H1 (cell line): ENCODE measurements around the gene AGAP3. TPM values are rescaled to one million over a fixed set of nuclear protein-coding genes. Genes with fewer than 3 reads are reported as not detected.

Source experiments
- CTCF ChIA-PET: fragments of 300-600 bp; sonication (Branson Sonifier 250); formaldehyde crosslinking; loops from one replicate; lab custom pipeline; 2021; ENCODE audit not compliant: partially characterized antibody; lab: Charles Lee
- POLR2A ChIA-PET: fragments of 300-600 bp; sonication (Branson Sonifier 250); formaldehyde crosslinking; loops from one replicate; lab custom pipeline; 2021; ENCODE audit warnings: inconsistent platforms; ENCODE audit not compliant: partially characterized antibody; lab: Charles Lee
- DNase-seq, 2 experiments: peaks; one replicate each; pipeline versions ENCODE4 v3.0.0 to v3.0.0-alpha.2; 2010 to 2022; ENCODE audit warnings: low spot score in 2 of 2, low read depth in 1 of 2, mixed read lengths in 1 of 2
- FAIRE-seq: peaks from 2 replicates; lab custom pipeline; 2011; peaks lifted over from hg19 to GRCh38; lab: Jason Lieb, UNC
- H2AFZ ChIP-seq: 2 replicates; pipeline ENCODE4 v1.8.1; 2012; ENCODE audit warnings: low read length, inconsistent platforms
- H2AK5ac ChIP-seq: 2 replicates; pipeline ENCODE4 v1.6.1; 2013; ENCODE audit warnings: low read depth, low read length
- H2BK120ac ChIP-seq: replicated peaks from 2 replicates; pipeline ENCODE3; 2013; ENCODE audit warnings: low read depth, low read length, inconsistent platforms
- H2BK12ac ChIP-seq: 2 replicates; pipeline ENCODE4 v1.6.1; 2013; ENCODE audit warnings: low read depth, low read length
- H2BK15ac ChIP-seq: 2 replicates; pipeline ENCODE4 v1.6.1; 2013; ENCODE audit warnings: low read length
- H2BK20ac ChIP-seq: 2 replicates; pipeline ENCODE4 v1.6.1; 2013; ENCODE audit warnings: low read length
- H2BK5ac ChIP-seq: 2 replicates; pipeline ENCODE4 v1.6.1; 2013; ENCODE audit warnings: low read depth, low read length
- H3K14ac ChIP-seq: 2 replicates; pipeline ENCODE4 v1.6.1; 2013; ENCODE audit warnings: inconsistent platforms; ENCODE audit not compliant: insufficient read length
- H3K18ac ChIP-seq: 2 replicates; pipeline ENCODE4 v1.6.1; 2013; ENCODE audit warnings: low read length; ENCODE audit errors: extremely low read depth
- H3K23ac ChIP-seq: 2 replicates; pipeline ENCODE4 v1.6.1; 2013; ENCODE audit warnings: inconsistent platforms; ENCODE audit not compliant: insufficient read length
- H3K23me2 ChIP-seq: 2 replicates; pipeline ENCODE4 v1.6.1; 2013; ENCODE audit warnings: low read depth, low read length
- H3K27ac ChIP-seq: 2 replicates; pipeline ENCODE4 v1.6.1; 2011; ENCODE audit warnings: low read depth, low read length, inconsistent platforms
- H3K27me3 ChIP-seq, 4 experiments: replicated peaks in 1 of 4; 1 replicate in 1 of 4; 2 replicates in 3 of 4; pipeline versions ENCODE4 v1.6.1 to v1.8.1; 2011 to 2013; ENCODE audit warnings: low read length in 3 of 4, mild to moderate bottlenecking in 3 of 4, inconsistent platforms in 2 of 4, mixed read lengths in 2 of 4, moderate library complexity in 1 of 4; ENCODE audit not compliant: control insufficient read depth in 3 of 4, insufficient read depth in 3 of 4; ENCODE audit errors: extremely low read depth in 1 of 4
- H3K36me3 ChIP-seq, 4 experiments: 2 replicates each; pipeline versions ENCODE4 v1.6.1 to v1.8.1; 2011 to 2013; ENCODE audit warnings: mild to moderate bottlenecking in 4 of 4, low read length in 3 of 4, moderate library complexity in 2 of 4, control low read depth in 1 of 4, inconsistent platforms in 1 of 4; ENCODE audit not compliant: insufficient read depth in 4 of 4, control insufficient read depth in 2 of 4
- H3K4ac ChIP-seq: replicated peaks from 2 replicates; pipeline ENCODE3; 2013; ENCODE audit warnings: low read length, low read depth, mixed read lengths, inconsistent platforms; ENCODE audit not compliant: insufficient read length
- H3K4me1 ChIP-seq, 4 experiments: replicated peaks in 1 of 4; 1 replicate in 1 of 4; 2 replicates in 3 of 4; pipeline versions ENCODE4 v1.6.1 to v1.8.1; 2011 to 2013; ENCODE audit warnings: low read length in 3 of 4, inconsistent platforms in 2 of 4, mixed read lengths in 1 of 4; ENCODE audit not compliant: insufficient read depth in 4 of 4, control insufficient read depth in 3 of 4
- H3K4me2 ChIP-seq, 2 experiments: 2 replicates each; pipeline versions ENCODE4 v1.6.1 to v1.8.1; 2011 to 2013; ENCODE audit warnings: low read depth in 2 of 2, low read length in 2 of 2, control low read depth in 1 of 2, inconsistent platforms in 1 of 2, mild to moderate bottlenecking in 1 of 2; ENCODE audit not compliant: insufficient read depth in 1 of 2
- H3K4me3 ChIP-seq, 4 experiments: fragments of 200-600, 300-600 bp in 1 of 4; sonication (generic), shearing (Covaris generic), sonication (Bioruptor Twin) in 1 of 4; 2 replicates each; pipeline versions ENCODE4 v1.5.1 to v1.8.1; 2011 to 2016; ENCODE audit warnings: low read length in 4 of 4, low read depth in 3 of 4, control low read depth in 2 of 4, inconsistent platforms in 2 of 4, mild to moderate bottlenecking in 2 of 4, mixed read lengths in 1 of 4, moderate library complexity in 1 of 4; ENCODE audit not compliant: insufficient read depth in 2 of 4; ENCODE audit errors: extremely low read depth in 1 of 4
- H3K56ac ChIP-seq: replicated peaks from 2 replicates; pipeline ENCODE3; 2013; ENCODE audit warnings: low read depth, mild to moderate bottlenecking, mixed read lengths, low read length, inconsistent platforms; ENCODE audit not compliant: insufficient read length
- H3K79me1 ChIP-seq: 2 replicates; pipeline ENCODE4 v1.6.1; 2013; ENCODE audit warnings: low read depth, low read length, control low read depth
- H3K79me2 ChIP-seq, 2 experiments: 2 replicates each; pipeline versions ENCODE4 v1.6.1 to v1.8.1; 2012 to 2013; ENCODE audit warnings: low read length in 2 of 2, mild to moderate bottlenecking in 2 of 2, inconsistent platforms in 1 of 2; ENCODE audit not compliant: insufficient read depth in 2 of 2, control insufficient read depth in 1 of 2
- H3K9ac ChIP-seq, 4 experiments: replicated peaks in 1 of 4; 1 replicate in 1 of 4; 2 replicates in 3 of 4; pipeline versions ENCODE4 v1.6.1 to v1.8.1; 2011 to 2013; ENCODE audit warnings: low read depth in 3 of 4, low read length in 3 of 4, control low read depth in 2 of 4, mild to moderate bottlenecking in 2 of 4, moderate library complexity in 2 of 4, inconsistent platforms in 1 of 4; ENCODE audit errors: extremely low read depth in 1 of 4
- H3K9me3 ChIP-seq, 2 experiments: 2 replicates each; pipeline versions ENCODE4 v1.6.1 to v1.8.1; 2012 to 2013; ENCODE audit warnings: mild to moderate bottlenecking in 2 of 2, moderate library complexity in 2 of 2, control low read depth in 1 of 2, inconsistent platforms in 1 of 2, low read depth in 1 of 2, low read length in 1 of 2, mixed read lengths in 1 of 2; ENCODE audit not compliant: insufficient read depth in 2 of 2
- H4K20me1 ChIP-seq, 2 experiments: replicated peaks in 1 of 2; 2 replicates each; pipeline versions ENCODE3 to v1.8.1; 2011 to 2013; ENCODE audit warnings: inconsistent platforms in 2 of 2, low read length in 2 of 2, mild to moderate bottlenecking in 1 of 2; ENCODE audit not compliant: insufficient read depth in 2 of 2, control insufficient read depth in 1 of 2
- H4K5ac ChIP-seq: 2 replicates; pipeline ENCODE4 v1.6.1; 2013; ENCODE audit warnings: low read length, low read depth, mixed read lengths, inconsistent platforms; ENCODE audit not compliant: insufficient read length
- H4K8ac ChIP-seq: 2 replicates; pipeline ENCODE4 v1.8.0; 2013; ENCODE audit warnings: mild to moderate bottlenecking, moderate library complexity, low read length, inconsistent platforms; ENCODE audit not compliant: insufficient read depth; ENCODE audit errors: extremely low read depth
- H4K91ac ChIP-seq: replicated peaks from 2 replicates; pipeline ENCODE3; 2013; ENCODE audit warnings: low read length, mixed read lengths, inconsistent platforms; ENCODE audit not compliant: insufficient read length
- ATF2 ChIP-seq: IDR thresholded peaks from 2 replicates; pipeline ENCODE4 v1.6.1; 2012; ENCODE audit warnings: low read length, inconsistent platforms
- WGBS, 2 experiments: shearing (Covaris generic) in 1 of 2; methylation state at CpG; one replicate each; pipeline versions ENCODE4 v1.1.6 to v1.1.7; 2013 to 2015; ENCODE audit warnings: low lambda C conversion rate in 2 of 2, mixed read lengths in 2 of 2, inconsistent platforms in 1 of 2, low coverage in 1 of 2, missing lambda C conversion rate in 1 of 2; ENCODE audit not compliant: insufficient replicate concordance in 2 of 2, insufficient coverage in 1 of 2, insufficient read length in 1 of 2; ENCODE audit errors: extremely low coverage in 1 of 2, missing lambda C conversion rate in 1 of 2; 5-methylcytosine and 5-hydroxymethylcytosine counted together
- polyA plus RNA-seq, 7 experiments: library from polyadenylated mRNA; depleted of rRNA in 3 of 7; stranded (reverse) in 5 of 7; unstranded in 2 of 7; fragments of >200 nt in 5 of 7; fragments of 200-250 nt in 2 of 7; gene quantifications; 1 replicate in 5 of 7; 2 replicates in 1 of 7; 4 replicates in 1 of 7; pipeline versions ENCODE4 v1.2.1 to v1.2.3, GENCODE V29; 2011 to 2013; ENCODE audit warnings: missing spikeins in 2 of 7, mixed read lengths in 2 of 7
- total RNA-seq: library from RNA; stranded (reverse); fragmentation: NEBNext Ultra II Directional; extraction: Animal tissue kit (Norgen Biotek cat#: 25700); gene quantifications from 2 replicates; pipeline ENCODE4 v1.2.1, GENCODE V29; 2021

Gene AGAP3
- total and polyA plus RNA-seq, 2 of the 8 experiments (the other 6 are each of a cell fraction or from before 2014, with no cell fraction given) = 66.4 to 120 TPM

GRCh38 chr7:151137791-151138152 lies 51.5 kb downstream of the AGAP3 start:
- Histone ChIP-seq H3K4me3 (no peak overlapping the region), H3K18ac (no peak overlapping the region), H3K79me2 (no peaks in the 10 kb centered on the region), H3K27me3 (peaks cover 0 to 1% (median 0%) of the 10 kb centered on the region in 4 experiments; a peak in 1 of 7 replicates), H3K9me3 (no peaks in the 10 kb centered on the region), H3K36me3 (peaks cover 0 to 9% (median 3%) of the 10 kb centered on the region in 4 experiments; a peak in 5 of 8 replicates), H3K56ac (no peak overlapping the region), H2BK20ac (no peak overlapping the region), H2BK120ac (no peak overlapping the region), H2BK15ac (no peak overlapping the region), H4K5ac (no peak overlapping the region), H3K4me1 (peaks cover 7 to 30% (median 19%) of the 10 kb centered on the region in 4 experiments), H3K79me1 (no peaks in the 10 kb centered on the region), H2BK5ac (0 out of 2 replicates have a peak overlapping the region, but pooled peaks have one; percentile 13), H3K14ac (no peak overlapping the region), H4K20me1 (peaks cover 10 to 23% of the 10 kb centered on the region in 2 experiments), H2BK12ac (no peak overlapping the region), H3K4me2 (peak overlapping the region in 1 of 2 experiments; percentile 63; a peak in 2 of 4 replicates), H4K8ac (no peak overlapping the region), H2AK5ac (no peak overlapping the region), H4K91ac (no peak overlapping the region), H2AFZ (no peak overlapping the region), H3K23ac (no peak overlapping the region), H3K9ac (no peak overlapping the region), H3K4ac (no peak overlapping the region), H3K23me2 (no peaks in the 10 kb centered on the region; the same call in 1 of the 2 replicates), H3K27ac (no peak overlapping the region)
- ChIA-PET POLR2A (interaction anchor here (0.8 to 3.0 kb wide), 6 partner anchors 9 to 90 kb away, joined by 3 to 8 read pairs (median 7); partner anchors contain the start of gene ABCF2), CTCF (interaction anchor here (0.9 to 18.9 kb wide), 15 partner anchors 10 to 152 kb away, joined by 3 to 197 read pairs (median 5); partner anchors contain the start of gene GBX1)
- DNase-seq = no peak
- no peak for TF ChIP-seq ATF2
- FAIRE-seq = no peak
- WGBS, 2 experiments = 94% methylated on average over 10 of the region's 11 CpGs; no CpG with 5 or more reads in 1 of the 2 experiments
